Measurements from ENCODE around the gene FCHSD2. TPM values are rescaled to one million over a fixed set of nuclear protein-coding genes. Genes with fewer than 3 reads are reported as not detected.

The FCHSD2 gene
- total RNA-seq, 2 donors from 2014 or later = 14.0 to 17.6 TPM

GRCh38 chr11:72885749-72886609 is 256.1 kb downstream of the FCHSD2 start:
- Histone ChIP-seq H3K4me1 (ENCODE audit: control insufficient read depth, insufficient read depth, low read length) (no peaks in the 10 kb centered on the region), H3K4me3 (ENCODE audit: low read length) (no peak overlapping the region), H3K27me3 (ENCODE audit: control insufficient read depth, insufficient read depth, low read length, poor library complexity, severe bottlenecking) (no peaks in the 10 kb centered on the region), H3K9ac (ENCODE audit: extremely low read depth, low read length, poor library complexity, severe bottlenecking) (no peak overlapping the region), H3K9me3 (ENCODE audit: control insufficient read depth, low read length) (no peaks in the 10 kb centered on the region), H3K27ac (ENCODE audit: low read depth, low read length) (no peak overlapping the region), H3K36me3 (ENCODE audit: control insufficient read depth, insufficient read depth, low read length) (no peaks in the 10 kb centered on the region)
- WGBS, 2 experiments (ENCODE audit: insufficient coverage in 1 of 2, insufficient read length in 1 of 2) = 86 to 91% methylated on average over 1 to 3 of the region's 3 CpGs
- H3K4me3 Mint-ChIP-seq = no peak overlapping the region
- H3K4me1 Mint-ChIP-seq = no peaks in the 10 kb centered on the region
- TF ChIP-seq CTCF (conservative IDR thresholded peaks at IDR 0.05) = no peak
- H3K27me3 Mint-ChIP-seq (ENCODE audit: insufficient read depth) = no peaks in the 10 kb centered on the region
- H3K9me3 Mint-ChIP-seq = peaks cover 3% of the 10 kb centered on the region
- no peak overlapping the region for H3K27ac Mint-ChIP-seq
- peaks cover 4% of the 10 kb centered on the region for H3K36me3 Mint-ChIP-seq (ENCODE audit: low read depth)
- DNase-seq = no peak

- Histone ChIP-seq H3K9ac (ENCODE audit: extremely low read depth, low read length, poor library complexity, severe bottlenecking) (no peak overlapping the region), H3K9me3 (ENCODE audit: control insufficient read depth, low read length) (no peaks in the 10 kb centered on the region), H3K27ac (ENCODE audit: low read depth, low read length) (no peak overlapping the region), H3K27me3 (ENCODE audit: control insufficient read depth, insufficient read depth, low read length, poor library complexity, severe bottlenecking) (no peaks in the 10 kb centered on the region), H3K36me3 (ENCODE audit: control insufficient read depth, insufficient read depth, low read length) (no peaks in the 10 kb centered on the region), H3K4me3 (ENCODE audit: low read length) (no peak overlapping the region), H3K4me1 (ENCODE audit: control insufficient read depth, insufficient read depth, low read length) (no peaks in the 10 kb centered on the region)
- Mint-ChIP-seq H3K4me1 (no peaks in the 10 kb centered on the region), H3K36me3 (ENCODE audit: low read depth) (peaks cover 2% of the 10 kb centered on the region), H3K27me3 (ENCODE audit: insufficient read depth) (no peaks in the 10 kb centered on the region), H3K9me3 (peaks cover 1% of the 10 kb centered on the region), H3K27ac (no peak overlapping the region), H3K4me3 (no peak overlapping the region)
- TF ChIP-seq CTCF (conservative IDR thresholded peaks at IDR 0.05) = no peak
- 95 to 100% methylated on average over 3 of the region's 3 CpGs for WGBS, 2 experiments (ENCODE audit: insufficient coverage in 1 of 2, insufficient read length in 1 of 2)
- no peak for DNase-seq
Observed at GRCh38 chr11:72876147-72876546, 266.0 kb downstream of the FCHSD2 start.

GRCh38 chr11:72875736-72876135 is 266.4 kb downstream of the FCHSD2 start:
- Mint-ChIP-seq H3K36me3 (ENCODE audit: low read depth) (peaks cover 2% of the 10 kb centered on the region), H3K4me1 (no peaks in the 10 kb centered on the region), H3K4me3 (no peak overlapping the region), H3K9me3 (peaks cover 1% of the 10 kb centered on the region), H3K27me3 (ENCODE audit: insufficient read depth) (no peaks in the 10 kb centered on the region), H3K27ac (no peak overlapping the region)
- Histone ChIP-seq H3K27ac (ENCODE audit: low read depth, low read length) (no peak overlapping the region), H3K36me3 (ENCODE audit: control insufficient read depth, insufficient read depth, low read length) (no peaks in the 10 kb centered on the region), H3K27me3 (ENCODE audit: control insufficient read depth, insufficient read depth, low read length, poor library complexity, severe bottlenecking) (no peaks in the 10 kb centered on the region), H3K4me3 (ENCODE audit: low read length) (no peak overlapping the region), H3K9me3 (ENCODE audit: control insufficient read depth, low read length) (no peaks in the 10 kb centered on the region), H3K9ac (ENCODE audit: extremely low read depth, low read length, poor library complexity, severe bottlenecking) (no peak overlapping the region), H3K4me1 (ENCODE audit: control insufficient read depth, insufficient read depth, low read length) (no peaks in the 10 kb centered on the region)
- 100% methylated on average over 1 of the region's 1 CpG for WGBS, 2 experiments (ENCODE audit: insufficient coverage in 1 of 2, insufficient read length in 1 of 2)
- TF ChIP-seq CTCF (conservative IDR thresholded peaks at IDR 0.05) = no peak
- no peak for DNase-seq
